ENCODE data around the gene ATXN7. TPM values are rescaled to one million over a fixed set of nuclear protein-coding genes. Genes with fewer than 3 reads are reported as not detected.

Gene ATXN7
- total RNA-seq, 2 experiments from 2014 or later = 88.2 to 91.8 TPM

DNA sequence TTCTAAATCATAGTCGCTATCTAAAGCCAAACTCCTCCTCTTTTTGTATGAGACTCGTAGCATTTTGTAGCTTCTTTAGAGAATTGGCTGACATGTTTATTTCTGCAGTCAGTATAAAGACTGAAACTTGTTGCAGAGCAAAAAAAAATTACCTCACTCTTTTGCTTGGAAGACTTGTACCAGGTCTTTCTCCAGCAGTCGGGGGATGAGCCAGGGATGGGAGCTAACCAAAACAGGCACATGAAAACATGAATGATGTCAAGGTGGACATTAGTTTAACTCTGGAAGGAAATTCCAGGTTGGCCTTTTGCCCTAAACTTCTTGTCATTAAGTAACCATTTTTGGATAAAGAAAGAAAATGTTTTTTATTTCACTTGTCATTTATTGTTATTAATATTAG lies 95.5 kb downstream of the ATXN7 start:
- DNase-seq = no peak
- H3K27me3 Mint-ChIP-seq = no peaks in the 10 kb centered on the region
- POLR2A ChIA-PET = no interaction called here
- H3K4me3 Mint-ChIP-seq = no peak overlapping the region
- H3K9me3 Mint-ChIP-seq = no peaks in the 10 kb centered on the region
- peaks cover 27% of the 10 kb centered on the region for H3K4me1 Mint-ChIP-seq
- H3K27ac Mint-ChIP-seq = no peak overlapping the region
- ATAC-seq (ENCODE audit: low read depth) = no peak
- H3K36me3 Mint-ChIP-seq = peaks cover 10% of the 10 kb centered on the region

DNA sequence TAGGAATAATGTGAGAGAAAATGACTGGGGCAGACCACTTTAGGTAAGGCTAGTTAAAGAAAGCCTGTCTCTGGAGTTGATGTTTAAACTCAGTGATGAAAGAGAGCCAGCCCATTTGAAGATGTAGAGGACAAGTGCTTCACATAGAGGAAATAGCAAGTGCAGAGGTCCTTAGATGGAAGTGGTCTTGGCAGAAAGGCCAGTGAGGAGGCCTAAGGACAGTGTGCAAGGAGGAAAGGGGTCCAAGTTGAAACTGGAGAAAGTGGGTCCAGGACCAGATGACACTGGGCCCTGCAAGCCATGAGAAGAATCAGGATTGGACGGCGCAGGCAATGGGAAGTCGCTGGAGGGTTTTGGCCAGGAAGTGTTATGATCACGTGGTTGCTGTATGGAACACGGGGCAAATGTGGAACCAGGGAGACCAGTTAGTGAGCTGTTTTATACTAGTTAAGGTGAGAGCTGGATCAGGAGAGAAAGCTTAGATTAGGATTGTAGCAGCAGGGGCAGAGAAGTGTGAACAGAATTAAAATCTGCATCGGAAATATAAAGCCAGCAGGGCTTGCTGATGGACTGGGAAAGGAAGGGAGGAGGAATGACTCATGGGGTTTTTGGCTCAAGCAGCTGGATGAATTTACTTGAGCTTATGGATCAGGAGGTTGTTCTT lies 96.5 kb downstream of the ATXN7 start:
- Mint-ChIP-seq H3K36me3 (peaks cover 6% of the 10 kb centered on the region), H3K27ac (peak overlapping the region; percentile 43), H3K4me3 (peak overlapping the region; percentile 58), H3K27me3 (no peaks in the 10 kb centered on the region), H3K9me3 (no peaks in the 10 kb centered on the region), H3K4me1 (peaks cover 30% of the 10 kb centered on the region)
- DNase-seq (no peak), ATAC-seq (ENCODE audit: low read depth) (no peak)
- POLR2A ChIA-PET = no interaction called here

DNA sequence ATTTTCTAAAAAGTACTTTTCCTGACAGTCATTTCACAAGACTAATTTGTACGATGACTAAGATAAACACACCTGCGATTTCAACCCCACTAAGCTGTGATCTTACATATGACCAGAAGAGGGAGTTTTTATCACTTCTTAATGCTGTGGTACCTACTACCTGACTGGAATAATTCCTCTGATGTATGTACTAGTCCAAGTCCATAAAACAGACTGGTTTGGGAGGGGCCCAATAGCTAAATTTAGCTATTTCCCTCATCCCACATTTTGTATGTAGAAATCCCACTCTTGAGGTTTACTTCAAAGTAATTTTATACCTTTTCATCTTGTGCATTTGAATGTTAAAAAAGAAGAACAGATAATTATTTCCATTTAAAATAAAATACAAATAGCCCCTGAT lies 98.2 kb downstream of the ATXN7 start:
- DNase-seq = no peak
- peak; percentile 87 for ATAC-seq (ENCODE audit: low read depth)
- Mint-ChIP-seq H3K36me3 (peaks cover 3% of the 10 kb centered on the region), H3K9me3 (no peaks in the 10 kb centered on the region), H3K27me3 (no peaks in the 10 kb centered on the region), H3K4me1 (peaks cover 35% of the 10 kb centered on the region), H3K4me3 (no peak overlapping the region), H3K27ac (no peak overlapping the region)
- POLR2A ChIA-PET = interaction anchor here (0.8 kb wide), 1 partner anchor 26 kb away, joined by 4 read pairs; no protein-coding TSS in a partner anchor

DNA sequence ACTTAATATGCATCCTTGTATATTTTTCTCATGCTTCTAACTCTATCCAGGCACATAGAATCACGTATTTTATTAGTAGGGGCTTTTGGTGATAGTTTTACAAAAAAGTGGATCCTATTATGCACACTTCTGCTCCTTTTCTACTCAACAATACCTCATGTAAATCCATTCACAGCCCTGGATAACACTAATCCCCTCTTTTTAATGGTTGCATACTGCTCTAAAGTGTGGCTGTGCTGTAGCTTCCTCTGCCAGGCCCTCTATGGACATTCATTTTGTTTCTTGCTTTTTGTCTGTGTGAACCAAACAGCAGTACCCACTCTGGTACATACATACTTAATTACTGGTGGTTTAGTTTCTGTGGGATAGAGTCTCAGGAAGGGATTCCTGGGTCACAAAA lies 99.8 kb downstream of the ATXN7 start:
- POLR2A ChIA-PET = no interaction called here

DNA sequence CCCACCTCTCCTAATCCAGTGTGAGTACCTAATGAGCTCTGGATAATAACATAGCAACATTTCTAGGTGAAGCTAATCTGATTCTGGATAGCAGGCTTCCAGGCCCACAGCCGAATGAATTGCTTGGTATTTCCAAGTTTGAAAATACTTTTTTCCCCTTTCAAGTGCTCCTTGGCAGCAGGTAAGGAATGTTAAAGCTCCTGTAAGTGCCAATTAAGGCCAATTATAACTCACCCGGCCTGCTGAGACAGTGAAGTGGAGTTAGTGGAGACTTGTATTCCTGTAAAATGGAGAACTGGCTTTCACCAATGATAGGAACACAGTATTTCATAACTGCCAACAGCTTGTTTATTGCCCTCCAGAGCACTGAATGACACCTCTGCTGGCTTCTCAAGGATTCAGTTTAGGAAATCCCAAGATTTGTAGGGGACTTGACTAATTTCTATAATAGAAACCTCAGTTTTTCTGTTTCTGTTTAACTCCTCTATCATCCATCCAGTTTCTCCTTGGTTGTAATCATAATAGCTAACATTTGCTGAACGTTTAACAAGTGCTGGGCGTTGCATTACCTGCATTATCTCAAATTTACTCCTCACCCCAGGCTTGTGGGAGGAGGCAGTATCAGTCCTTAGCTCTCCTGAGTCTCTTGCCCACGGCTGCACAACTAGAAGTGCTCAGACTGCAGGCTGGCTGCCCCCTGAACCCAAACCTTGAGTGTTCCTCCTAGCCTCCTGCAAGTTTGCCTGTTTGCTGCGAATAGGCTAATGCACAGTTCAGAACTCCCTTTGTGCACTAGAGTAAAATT lies 101.2 kb downstream of the ATXN7 start:
- no peak for ATAC-seq (ENCODE audit: low read depth)
- peaks cover 42% of the 10 kb centered on the region for H3K4me1 Mint-ChIP-seq
- no peaks in the 10 kb centered on the region for H3K27me3 Mint-ChIP-seq
- no peaks in the 10 kb centered on the region for H3K9me3 Mint-ChIP-seq
- peaks cover 3% of the 10 kb centered on the region for H3K36me3 Mint-ChIP-seq
- no peak for DNase-seq
- H3K27ac Mint-ChIP-seq = no peak overlapping the region
- POLR2A ChIA-PET = no interaction called here
- H3K4me3 Mint-ChIP-seq = no peak overlapping the region

More for the DNA sequence above, 99.8 kb downstream of the ATXN7 start:
- Mint-ChIP-seq H3K27ac (peak overlapping the region; percentile 7), H3K4me1 (peaks cover 41% of the 10 kb centered on the region), H3K9me3 (no peaks in the 10 kb centered on the region), H3K36me3 (peaks cover 3% of the 10 kb centered on the region), H3K27me3 (no peaks in the 10 kb centered on the region), H3K4me3 (no peak overlapping the region)
- no peak for DNase-seq
- ATAC-seq (ENCODE audit: low read depth) = no peak

DNA sequence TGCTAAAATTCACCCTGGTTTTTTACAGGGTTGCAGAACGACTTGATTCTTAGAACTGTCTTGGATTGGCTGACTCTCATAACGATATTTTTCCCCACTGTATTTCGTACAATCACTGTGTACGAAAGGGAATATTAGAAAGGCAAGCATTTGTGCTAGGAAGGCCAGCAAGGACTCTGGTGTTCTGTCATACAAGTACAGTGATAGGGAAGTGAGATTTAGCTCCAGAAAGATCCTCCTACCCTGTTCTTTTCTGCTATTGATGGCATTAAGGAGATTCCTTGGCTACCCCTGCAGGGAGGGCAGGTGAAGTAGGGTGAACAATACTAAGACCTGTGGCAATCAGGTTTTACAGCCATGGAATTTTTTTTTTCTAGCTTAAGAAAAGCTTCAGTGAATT lies 102.3 kb downstream of the ATXN7 start:
- no peaks in the 10 kb centered on the region for H3K9me3 Mint-ChIP-seq
- H3K27me3 Mint-ChIP-seq = no peaks in the 10 kb centered on the region
- ATAC-seq (ENCODE audit: low read depth) (no peak), DNase-seq (no peak)
- H3K4me3 Mint-ChIP-seq = no peak overlapping the region
- POLR2A ChIA-PET = interaction anchor here (1.3 to 6.1 kb wide), 2 partner anchors 13 to 15 kb away, joined by 4 to 56 read pairs; no protein-coding TSS in a partner anchor
- peaks cover 7% of the 10 kb centered on the region for H3K36me3 Mint-ChIP-seq
- no peak overlapping the region for H3K27ac Mint-ChIP-seq
- peaks cover 46% of the 10 kb centered on the region for H3K4me1 Mint-ChIP-seq

DNA sequence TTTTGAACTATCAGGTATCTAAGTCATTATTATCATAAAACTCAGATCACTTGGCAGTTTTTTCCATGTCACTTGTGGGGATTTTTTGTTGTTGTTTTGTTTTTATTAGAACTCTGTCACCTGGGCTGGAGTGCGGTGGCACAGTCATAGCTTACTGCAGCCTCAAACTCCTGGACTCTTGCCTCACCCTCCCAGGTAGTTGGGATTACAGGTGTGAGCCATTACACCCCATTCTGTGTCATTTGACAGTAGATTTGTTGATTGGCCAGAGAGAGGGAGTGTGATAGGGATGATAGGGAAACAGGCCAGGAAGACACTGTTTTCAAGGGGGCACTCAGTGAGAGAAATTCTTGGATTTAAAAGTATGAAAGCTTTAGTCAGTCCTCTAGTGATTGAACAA lies 103.2 kb downstream of the ATXN7 start:
- ATAC-seq (ENCODE audit: low read depth) (no peak), DNase-seq (no peak)
- Mint-ChIP-seq H3K27ac (peak overlapping the region; percentile 96), H3K36me3 (peaks cover 9% of the 10 kb centered on the region), H3K4me3 (peak overlapping the region; percentile 83), H3K27me3 (no peaks in the 10 kb centered on the region), H3K4me1 (peaks cover 51% of the 10 kb centered on the region), H3K9me3 (no peaks in the 10 kb centered on the region)
- POLR2A ChIA-PET = interaction anchor here (1.0 to 6.1 kb wide), 5 partner anchors 12 to 56 kb away, joined by 4 to 56 read pairs (median 7); partner anchors contain the start of gene PSMD6

DNA sequence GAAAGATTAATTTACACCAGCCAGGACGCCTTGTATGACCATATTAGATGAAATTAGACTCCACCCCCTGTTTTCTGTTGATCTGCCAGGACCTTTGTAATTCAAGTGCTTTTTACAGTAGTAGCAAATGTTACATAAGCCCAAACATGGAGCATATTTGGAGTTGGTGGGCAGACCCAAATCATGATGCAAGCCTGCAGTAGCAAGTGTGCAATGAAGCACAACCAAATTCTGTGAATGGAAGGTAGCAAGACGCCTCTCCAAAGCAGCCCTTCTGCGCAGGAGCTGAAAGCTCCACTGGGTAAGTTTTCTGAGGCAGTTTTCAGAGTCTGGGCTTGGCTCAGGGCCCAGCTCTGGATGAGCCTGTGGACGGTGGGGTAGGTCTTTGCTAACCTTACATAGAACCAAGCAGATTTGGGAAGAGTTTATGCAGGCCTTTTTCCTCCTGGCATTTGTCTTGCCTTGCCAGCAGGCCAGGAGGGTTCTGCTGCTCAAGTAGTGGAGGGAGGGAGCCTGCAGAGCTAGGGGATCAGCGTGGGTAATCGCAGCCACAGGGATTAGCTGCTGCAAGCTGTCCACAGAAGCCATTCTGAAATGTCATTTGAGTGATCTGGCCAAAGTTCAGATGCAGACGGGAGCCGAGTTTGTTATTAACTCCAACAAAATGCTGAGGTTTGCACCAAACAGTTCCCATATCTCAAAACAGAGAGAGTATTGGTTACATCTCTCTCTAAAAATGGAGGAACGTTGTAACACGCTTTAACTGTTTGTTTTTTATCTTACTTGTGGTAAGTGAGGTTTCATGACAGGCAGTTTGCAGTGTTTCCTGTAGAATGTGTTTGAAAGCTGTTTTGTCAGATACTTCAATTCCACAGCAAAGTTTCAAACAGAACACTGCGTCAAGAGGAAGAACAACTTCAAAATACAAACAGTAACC lies 104.3 kb downstream of the ATXN7 start:
- POLR2A ChIA-PET = interaction anchor here (0.5 to 6.1 kb wide), 10 partner anchors 11 to 56 kb away, joined by 3 to 56 read pairs (median 5); partner anchors contain the start of genes PSMD6 and SCAANT1
- Mint-ChIP-seq H3K27ac (peak overlapping the region; percentile 96), H3K36me3 (peaks cover 12% of the 10 kb centered on the region), H3K4me1 (peaks cover 60% of the 10 kb centered on the region), H3K4me3 (peak overlapping the region; percentile 83), H3K27me3 (no peaks in the 10 kb centered on the region), H3K9me3 (no peaks in the 10 kb centered on the region)
- peak; percentile 62 for ATAC-seq (ENCODE audit: low read depth)
- DNase-seq = peak; percentile 60

DNA sequence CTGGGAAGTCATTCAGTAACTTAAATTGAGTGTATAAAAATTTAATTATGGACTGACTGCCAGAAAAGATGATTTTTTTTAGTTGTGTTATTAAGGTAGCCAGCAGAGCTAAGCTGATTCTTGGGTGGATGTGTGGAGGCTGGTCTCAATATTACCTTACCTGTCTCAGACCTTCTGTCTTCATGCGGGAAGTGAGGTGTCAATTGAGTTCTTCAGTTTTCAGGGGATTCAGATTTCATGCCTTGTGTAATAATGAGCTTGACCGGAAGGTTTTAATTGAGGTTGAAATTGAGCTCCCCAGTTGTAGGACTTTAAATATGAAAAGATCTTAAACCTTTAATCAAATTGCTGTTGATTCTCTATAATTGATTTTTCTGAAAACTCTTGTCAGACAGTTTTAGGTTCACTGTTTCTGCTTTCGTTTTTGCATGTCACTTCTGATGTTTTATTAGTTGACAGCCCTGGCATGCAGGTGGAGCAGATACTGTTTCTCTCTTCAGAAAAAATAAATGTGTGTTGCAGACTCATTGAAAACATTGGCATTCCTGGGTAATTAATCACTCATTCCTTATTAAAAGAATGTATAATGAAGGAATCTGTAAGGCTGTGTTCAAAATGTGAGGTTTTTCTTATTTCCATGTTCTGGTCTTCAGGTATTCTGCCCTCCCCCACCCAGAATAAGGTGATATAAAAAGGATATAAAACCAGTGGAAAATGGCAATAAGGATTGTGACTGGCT lies 105.1 kb downstream of the ATXN7 start:
- H3K4me1 Mint-ChIP-seq = peaks cover 60% of the 10 kb centered on the region

DNA sequence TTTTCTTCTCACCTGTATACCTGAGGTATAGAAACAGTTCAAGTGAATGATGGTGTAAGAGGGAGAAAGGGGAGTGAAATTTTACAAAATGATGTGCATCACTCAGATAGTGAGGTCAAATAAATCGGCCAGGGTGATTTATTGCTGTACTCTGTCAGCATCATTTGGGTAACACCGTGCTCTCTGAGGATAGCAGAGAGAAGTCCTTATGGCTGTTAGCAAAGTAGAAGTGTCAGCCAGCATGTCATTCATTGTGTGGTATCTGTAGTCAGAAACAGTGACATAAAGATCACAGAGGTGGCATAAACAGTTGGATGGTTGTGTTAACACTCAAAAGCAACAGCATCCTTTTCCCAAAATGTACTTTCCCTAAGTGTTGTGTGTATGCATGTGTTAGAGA lies 106.2 kb downstream of the ATXN7 start:
- DNase-seq (no peak), ATAC-seq (ENCODE audit: low read depth) (no peak)
- Mint-ChIP-seq H3K4me1 (peaks cover 62% of the 10 kb centered on the region), H3K27me3 (no peaks in the 10 kb centered on the region), H3K4me3 (peak overlapping the region; percentile 83), H3K36me3 (peaks cover 20% of the 10 kb centered on the region), H3K9me3 (no peaks in the 10 kb centered on the region), H3K27ac (peak overlapping the region; percentile 96)
- POLR2A ChIA-PET = interaction anchor here (1.2 to 6.1 kb wide), 3 partner anchors 9 to 53 kb away, joined by 3 to 56 read pairs (median 11); partner anchors contain the start of gene PSMD6

More for the DNA sequence above, 105.1 kb downstream of the ATXN7 start:
- DNase-seq = no peak
- peak overlapping the region; percentile 96 for H3K27ac Mint-ChIP-seq
- H3K9me3 Mint-ChIP-seq = no peaks in the 10 kb centered on the region
- H3K27me3 Mint-ChIP-seq = no peaks in the 10 kb centered on the region
- POLR2A ChIA-PET = interaction anchor here (0.7 to 6.1 kb wide), 10 partner anchors 10 to 57 kb away, joined by 3 to 56 read pairs (median 6); partner anchors contain the start of genes PSMD6 and SCAANT1
- peak; percentile 41 for ATAC-seq (ENCODE audit: low read depth)
- H3K36me3 Mint-ChIP-seq = peaks cover 13% of the 10 kb centered on the region
- H3K4me3 Mint-ChIP-seq = peak overlapping the region; percentile 83

DNA sequence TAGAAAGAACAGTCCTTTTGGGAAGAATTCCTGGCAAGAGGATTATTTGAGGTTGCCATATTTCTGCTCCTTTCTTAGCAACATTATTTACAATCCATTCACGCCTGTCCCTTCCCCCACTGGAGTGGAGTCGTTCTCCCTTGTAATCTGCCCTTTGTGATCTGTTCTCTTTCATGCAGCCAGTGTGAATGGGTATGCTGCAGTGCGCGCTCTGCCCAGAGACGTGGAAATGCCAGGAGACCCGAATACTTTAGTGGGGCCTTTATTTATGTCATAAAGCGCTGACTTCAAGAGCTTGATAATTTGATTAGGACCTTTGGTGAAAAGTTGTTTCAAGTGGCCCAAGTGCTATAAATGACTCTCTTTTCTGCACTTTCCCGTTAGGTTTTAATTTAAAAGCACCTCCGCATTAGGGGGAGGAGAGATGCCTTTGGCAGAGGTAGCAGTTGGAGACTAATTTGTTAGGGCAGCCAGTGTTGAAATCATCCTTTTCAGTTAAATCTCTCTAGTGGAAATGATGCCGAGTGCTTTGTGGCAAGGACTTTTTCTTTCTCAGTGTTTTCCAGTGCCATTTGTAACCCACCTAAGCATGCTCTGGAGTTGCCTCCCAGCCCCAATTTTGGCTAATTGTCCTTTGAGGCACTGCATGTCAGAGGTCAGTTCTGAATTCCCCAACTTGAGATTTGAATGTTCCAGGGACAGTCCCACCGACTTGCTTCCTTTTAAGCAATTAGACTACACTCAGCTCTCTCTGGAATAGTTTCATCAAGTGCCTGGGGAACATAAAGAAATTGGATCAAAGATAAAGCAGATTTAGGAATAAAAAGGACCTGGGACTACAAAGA lies 107.2 kb downstream of the ATXN7 start:
- Mint-ChIP-seq H3K27ac (peak overlapping the region; percentile 96), H3K9me3 (no peaks in the 10 kb centered on the region), H3K4me3 (peak overlapping the region; percentile 83), H3K27me3 (no peaks in the 10 kb centered on the region), H3K4me1 (peaks cover 63% of the 10 kb centered on the region), H3K36me3 (peaks cover 24% of the 10 kb centered on the region)
- DNase-seq (no peak), ATAC-seq (ENCODE audit: low read depth) (no peak)
- POLR2A ChIA-PET = interaction anchor here (6.1 kb wide), 1 partner anchor 8 kb away, joined by 56 read pairs; no protein-coding TSS in a partner anchor

Data from activated naive CD8-positive, alpha-beta T cell treated with anti-CD3 and anti-CD28 coated beads, Interleukin-2, amount 10 ng/mL, durations not matched to agents 7 days and 5 days (primary cell).